Measurements from ENCODE around the gene PPP6R2.

GRCh38 chr22:50439871-50440331 lies 96.8 kb downstream of the PPP6R2 start:
- TF ChIP-seq CTCF (IDR thresholded peaks at IDR 0.05) (no peak), POLR2A (IDR thresholded peaks at IDR 0.05) (no peak)
